MG63 (cell line): ENCODE data around the gene ZNF385B. TPM values are rescaled to one million over a fixed set of nuclear protein-coding genes. Genes with fewer than 3 reads are reported as not detected.
"Not testable (repeated sequence)": the region's sequence is repeated elsewhere in the genome, so short reads cannot be mapped to it uniquely, and the experiment has no call there.

Experiments used
- DNase-seq: peaks from one replicate; pipeline ENCODE4 v3.0.0-alpha.2; 2020
- H3K27me3 ChIP-seq: fragments of 250-450 bp; sonication (Bioruptor Pico); 2 replicates; pipeline ENCODE4 v1.5.1; 2020; ENCODE audit warnings: mild to moderate bottlenecking, moderate library complexity
- H3K36me3 ChIP-seq: fragments of 250-450 bp; sonication (Bioruptor Pico); 2 replicates; pipeline ENCODE4 v1.5.1; 2020; ENCODE audit warnings: mild to moderate bottlenecking, moderate library complexity
- H3K4me3 ChIP-seq: fragments of 250-450 bp; sonication (Bioruptor Pico); 2 replicates; pipeline ENCODE4 v1.5.1; 2020; ENCODE audit warnings: mild to moderate bottlenecking, moderate library complexity
- H3K9me3 ChIP-seq: fragments of 250-450 bp; sonication (Bioruptor Pico); 2 replicates; pipeline ENCODE4 v1.5.1; 2020; ENCODE audit warnings: mild to moderate bottlenecking, moderate library complexity
- total RNA-seq: library from RNA; depleted of rRNA; stranded (reverse); fragments of >200 nt; shearing (Covaris generic); gene quantifications from 2 replicates; pipeline ENCODE4 v1.2.3, GENCODE V29; 2014; ENCODE audit warnings: low replicate concordance

Gene ZNF385B
- total RNA-seq, 1 experiment from 2014 or later: not detected

DNA sequence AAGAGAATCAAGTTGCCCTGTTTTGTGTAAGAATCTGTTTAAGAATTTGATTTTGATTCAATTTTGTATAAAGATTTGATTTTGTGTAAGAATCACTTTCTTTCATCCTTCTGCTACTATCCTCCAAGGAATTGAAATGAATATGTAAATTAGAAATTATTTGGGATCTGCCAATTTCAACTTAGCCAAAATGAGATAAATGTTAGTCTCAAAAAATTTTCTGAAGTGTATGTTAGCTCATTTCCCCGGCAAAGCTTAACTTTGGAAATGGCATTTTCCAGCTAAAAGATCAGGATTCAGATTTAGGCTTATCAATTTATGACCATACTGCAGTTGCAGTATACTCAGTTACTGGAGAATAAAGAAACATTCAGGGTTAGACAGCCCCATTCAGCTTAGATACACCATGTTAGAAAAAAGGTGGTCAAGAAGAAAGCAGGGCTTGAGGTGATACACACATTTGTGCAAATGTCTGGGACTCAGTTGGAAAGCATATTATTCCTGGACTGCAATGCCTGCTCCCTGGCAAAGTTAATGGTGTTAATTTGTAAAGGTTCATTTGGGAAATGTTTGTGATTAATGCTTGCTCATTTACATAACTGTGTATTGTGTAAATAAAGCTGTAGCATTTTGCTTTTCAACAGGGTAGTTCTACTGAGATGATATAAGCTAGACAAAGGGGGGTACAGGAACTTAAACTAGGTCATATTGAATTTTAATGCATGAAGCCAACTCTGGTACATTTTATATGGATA, 349.0 kb downstream of the ZNF385B start:
- no peak for DNase-seq
- no peaks in the 10 kb centered on the region for H3K27me3 ChIP-seq
- no peaks in the 10 kb centered on the region for H3K9me3 ChIP-seq
- H3K36me3 ChIP-seq: no peaks in the 10 kb centered on the region
- H3K4me3 ChIP-seq: no peak overlapping the region

DNA sequence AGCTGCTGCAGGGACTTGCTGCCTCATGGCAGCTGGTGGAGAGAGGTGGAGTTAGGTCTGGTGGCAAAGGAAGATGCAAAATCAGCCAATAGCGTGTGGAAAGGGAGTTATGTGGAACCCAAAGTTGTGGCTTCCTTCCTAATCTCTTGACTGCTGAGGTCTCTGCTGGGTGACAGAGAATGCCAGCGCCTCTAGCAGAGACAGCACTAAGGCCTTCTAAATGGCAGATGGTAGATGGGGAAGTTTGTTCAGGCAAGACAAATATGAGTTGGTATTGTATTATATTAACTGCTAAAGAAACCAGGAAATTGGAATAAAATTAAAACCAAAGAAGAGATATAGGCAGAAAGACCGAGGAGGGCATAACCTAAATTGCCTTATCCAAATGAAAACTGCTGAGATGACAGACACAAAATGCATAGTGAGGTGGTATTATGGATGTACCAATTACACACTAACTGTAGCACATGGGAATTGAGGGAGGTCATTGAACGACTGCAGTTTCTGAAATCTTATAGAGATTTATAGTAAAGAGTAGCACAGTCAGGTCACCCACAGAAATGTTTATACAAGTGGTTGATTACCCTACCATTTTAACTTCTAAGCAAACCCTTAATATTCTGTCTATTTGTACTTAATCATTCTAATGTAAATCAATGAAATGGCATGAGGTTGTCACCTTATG, 350.2 kb downstream of the ZNF385B start:
- DNase-seq: no peak
- Histone ChIP-seq H3K36me3 (no peaks in the 10 kb centered on the region), H3K27me3 (no peaks in the 10 kb centered on the region)

DNA sequence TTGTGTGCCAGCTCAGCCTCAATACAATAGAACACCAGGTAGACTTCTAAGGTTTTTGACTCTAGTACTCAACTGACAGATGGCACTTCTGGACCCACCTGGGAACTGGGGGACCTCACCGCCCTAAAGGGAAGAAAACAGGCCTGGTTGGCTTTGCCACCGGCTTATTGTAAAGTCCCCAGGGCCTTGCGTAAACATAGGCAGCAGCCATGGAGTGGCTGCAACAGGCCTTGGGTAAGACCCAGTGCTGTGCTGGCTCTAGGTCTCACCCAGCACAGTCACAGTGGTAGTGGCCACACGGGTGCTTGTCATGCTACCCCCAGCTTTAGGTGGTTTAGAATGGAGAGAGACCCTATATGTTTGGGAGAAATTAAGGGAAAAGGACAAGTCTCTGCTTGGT, 366.1 kb downstream of the ZNF385B start:
- Histone ChIP-seq H3K9me3 (peaks cover 7% of the 10 kb centered on the region; the same call in 1 of the 2 replicates), H3K4me3 (no peak overlapping the region), H3K27me3 (no peaks in the 10 kb centered on the region), H3K36me3 (no peaks in the 10 kb centered on the region)
- no peak for DNase-seq

More for the DNA sequence above, 350.2 kb downstream of the ZNF385B start:
- no peak overlapping the region for H3K4me3 ChIP-seq
- no peaks in the 10 kb centered on the region for H3K9me3 ChIP-seq

DNA sequence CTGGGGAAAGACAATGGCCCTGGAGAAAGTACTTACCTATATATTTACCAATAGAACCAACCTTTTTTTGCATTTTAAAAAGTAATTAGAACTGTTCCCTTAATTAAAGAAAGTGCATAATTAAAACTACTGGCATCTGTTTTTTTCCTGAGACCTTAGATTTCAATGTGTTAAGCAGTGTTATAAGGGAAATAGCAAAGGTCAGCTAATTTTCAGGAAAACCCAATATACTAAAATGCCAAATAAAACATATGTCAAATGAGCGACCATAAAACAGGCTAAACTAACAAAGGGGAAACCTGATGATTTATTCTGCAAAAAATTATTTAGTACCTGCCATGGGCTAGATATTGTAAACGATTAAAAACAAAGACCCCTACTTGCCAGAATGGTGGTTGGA, 372.8 kb downstream of the ZNF385B start:
- no peak for DNase-seq
- Histone ChIP-seq H3K36me3 (no peaks in the 10 kb centered on the region), H3K4me3 (no peak overlapping the region), H3K27me3 (no peaks in the 10 kb centered on the region), H3K9me3 (no peaks in the 10 kb centered on the region)

DNA sequence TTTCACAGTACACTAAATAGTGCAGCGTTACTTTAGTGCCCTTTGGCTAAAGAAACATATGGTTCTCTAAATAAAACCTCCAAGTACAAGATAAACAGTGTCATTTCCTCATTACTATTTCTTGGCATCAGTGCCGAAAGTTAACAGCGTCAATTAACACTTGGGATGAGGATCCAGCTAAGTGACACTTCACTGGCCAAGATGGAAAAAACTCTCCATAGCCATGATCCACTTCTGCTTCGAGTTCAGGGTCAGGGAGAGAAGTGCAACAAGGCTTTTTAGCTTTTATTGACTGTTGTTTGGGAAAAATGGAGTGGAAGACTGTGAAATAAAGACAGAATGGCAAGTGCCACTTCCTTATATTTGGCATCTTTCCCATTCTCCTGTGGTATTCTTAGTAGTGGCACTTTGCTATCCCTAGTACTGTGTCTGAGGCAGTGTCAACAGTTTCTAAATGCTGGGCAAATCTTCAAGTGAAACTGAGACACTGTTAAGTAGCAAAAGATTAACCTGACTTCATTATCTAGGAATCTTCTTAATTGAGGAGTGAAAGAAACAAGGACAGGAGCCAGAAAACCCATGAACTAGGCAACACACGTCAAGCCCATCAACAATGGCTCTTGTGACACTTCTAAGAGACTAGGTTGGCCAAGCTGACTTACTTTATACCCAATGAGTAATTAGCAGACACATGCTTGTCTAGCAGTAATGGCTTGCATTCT, 374.2 kb downstream of the ZNF385B start:
- H3K36me3 ChIP-seq: no peaks in the 10 kb centered on the region
- H3K4me3 ChIP-seq: no peak overlapping the region
- no peaks in the 10 kb centered on the region for H3K27me3 ChIP-seq
- no peak for DNase-seq
- H3K9me3 ChIP-seq: no peaks in the 10 kb centered on the region

DNA sequence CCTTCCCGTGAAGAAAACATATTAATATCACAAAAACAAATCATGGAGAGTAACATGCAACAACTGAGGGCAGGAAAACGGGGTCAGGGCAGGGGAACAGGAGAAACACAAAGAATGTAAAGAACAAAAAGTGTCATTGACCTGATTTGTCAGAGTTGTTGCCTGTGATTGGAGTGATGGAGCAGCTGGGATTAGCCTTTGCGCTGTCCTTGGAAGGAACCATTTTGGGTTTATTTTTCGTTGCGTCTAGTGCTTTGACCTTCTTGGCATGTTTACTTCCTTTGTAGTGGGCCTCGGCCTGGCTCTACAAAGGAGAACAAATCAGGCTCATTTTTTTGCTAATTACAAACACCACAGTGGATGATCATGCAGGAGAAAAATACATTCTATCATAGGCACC, 378.3 kb downstream of the ZNF385B start:
- Histone ChIP-seq H3K9me3 (no peaks in the 10 kb centered on the region), H3K4me3 (no peak overlapping the region), H3K27me3 (no peaks in the 10 kb centered on the region), H3K36me3 (no peaks in the 10 kb centered on the region)
- no peak for DNase-seq

DNA sequence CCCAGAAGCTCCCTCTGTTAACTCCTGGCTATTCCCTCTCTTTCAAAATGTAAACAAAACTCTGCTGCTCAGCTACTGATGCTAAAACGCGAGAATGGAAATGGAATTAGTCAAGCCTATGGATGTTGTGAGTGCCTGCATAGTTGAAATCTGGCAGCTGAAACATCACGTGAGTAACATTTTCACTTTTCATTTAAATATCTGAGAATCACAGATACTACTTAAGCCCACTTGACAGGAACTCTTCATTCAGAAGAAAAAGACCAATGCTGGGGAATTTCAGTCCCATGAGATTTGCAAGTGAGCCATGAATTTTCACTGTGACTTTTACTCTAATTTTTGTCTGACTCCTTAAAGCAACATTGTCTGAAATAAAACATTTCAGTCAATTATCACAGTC, 381.5 kb downstream of the ZNF385B start:
- no peaks in the 10 kb centered on the region for H3K9me3 ChIP-seq
- no peak for DNase-seq
- H3K27me3 ChIP-seq: no peaks in the 10 kb centered on the region
- no peak overlapping the region for H3K4me3 ChIP-seq
- no peaks in the 10 kb centered on the region for H3K36me3 ChIP-seq

DNA sequence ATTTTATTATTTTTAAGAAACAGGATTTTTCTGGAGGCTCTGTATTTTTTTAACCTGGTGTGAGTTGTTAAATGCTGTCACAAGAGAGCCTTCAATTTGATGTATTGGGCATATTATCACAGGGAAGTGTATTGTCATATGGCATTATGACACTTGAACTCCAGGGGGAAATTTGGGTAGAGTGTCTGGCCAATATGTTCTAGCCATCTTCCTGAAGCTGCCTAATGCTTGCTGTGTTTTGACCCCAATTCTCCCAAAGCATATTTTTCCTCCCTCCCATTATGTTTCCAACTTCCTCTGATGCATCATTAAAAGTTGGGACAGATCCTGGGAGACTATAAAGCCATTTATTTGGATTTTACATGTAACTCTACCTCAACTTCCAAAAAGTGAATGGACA, 382.6 kb downstream of the ZNF385B start:
- Histone ChIP-seq H3K36me3 (no peaks in the 10 kb centered on the region), H3K27me3 (no peaks in the 10 kb centered on the region), H3K4me3 (no peak overlapping the region), H3K9me3 (no peaks in the 10 kb centered on the region)
- no peak for DNase-seq

DNA sequence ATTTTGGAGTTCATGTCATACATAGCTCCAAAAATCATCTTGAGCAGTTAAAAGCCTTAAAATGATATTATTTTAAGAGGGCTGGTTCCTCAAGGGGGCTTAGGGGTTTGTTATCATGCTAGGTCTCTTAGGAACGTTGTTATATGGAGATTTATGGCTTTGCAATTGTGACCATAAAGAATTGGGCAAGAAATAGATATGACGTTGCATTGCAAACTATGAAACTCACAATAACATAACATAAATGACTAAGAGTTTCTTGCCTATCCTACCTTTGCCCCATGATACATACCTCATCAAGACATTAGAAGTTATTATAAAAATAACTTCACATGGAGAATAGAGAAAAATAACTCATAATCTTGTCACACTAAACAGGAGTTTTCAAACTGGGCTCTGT, 390.4 kb downstream of the ZNF385B start:
- no peaks in the 10 kb centered on the region for H3K27me3 ChIP-seq
- no peak overlapping the region for H3K4me3 ChIP-seq
- no peak for DNase-seq
- H3K36me3 ChIP-seq: no peaks in the 10 kb centered on the region
- no peaks in the 10 kb centered on the region for H3K9me3 ChIP-seq

DNA sequence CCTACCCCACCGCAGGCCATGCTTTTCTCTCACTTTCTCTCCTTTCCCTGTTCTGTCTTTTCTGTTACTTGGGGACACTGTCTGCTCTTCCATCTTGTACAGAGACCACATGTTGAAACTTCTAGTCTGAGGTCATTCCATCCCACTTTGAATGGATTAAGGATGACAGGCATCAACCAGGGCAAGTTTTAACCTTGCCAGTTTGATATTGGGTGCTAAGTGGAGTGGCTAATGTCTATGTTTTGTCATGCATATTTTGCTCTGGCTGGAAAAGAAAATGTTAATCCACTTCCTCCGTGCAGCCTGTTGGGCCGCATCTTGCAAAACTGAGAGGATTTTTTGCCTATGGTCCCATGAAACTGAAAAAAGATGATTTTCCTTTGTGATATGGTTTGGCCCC, 391.3 kb downstream of the ZNF385B start:
- H3K27me3 ChIP-seq: no peaks in the 10 kb centered on the region
- H3K4me3 ChIP-seq: no peak overlapping the region
- no peaks in the 10 kb centered on the region; the same call in 1 of the 2 replicates for H3K9me3 ChIP-seq
- no peak for DNase-seq
- no peaks in the 10 kb centered on the region for H3K36me3 ChIP-seq

DNA sequence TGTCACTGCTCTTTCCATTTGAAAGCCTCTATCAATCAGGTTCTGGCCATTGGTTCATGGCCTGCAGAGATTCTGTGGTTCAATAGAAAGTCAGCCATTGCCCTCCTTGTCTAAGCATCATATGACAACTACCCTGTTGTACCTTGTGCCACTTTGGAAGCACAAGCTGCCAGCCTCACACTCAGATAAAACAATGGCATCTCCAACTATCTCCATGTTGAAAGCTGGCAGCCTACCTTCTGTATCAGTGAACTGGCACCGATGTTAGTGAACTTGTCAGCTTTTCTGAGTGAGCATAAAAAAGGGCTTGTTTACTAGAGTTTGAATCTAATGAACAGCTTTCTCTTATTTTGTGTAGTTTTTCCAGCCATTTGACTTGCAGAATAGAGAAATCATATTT, 393.5 kb downstream of the ZNF385B start:
- H3K9me3 ChIP-seq: peaks cover 4% of the 10 kb centered on the region
- no peaks in the 10 kb centered on the region for H3K36me3 ChIP-seq
- H3K27me3 ChIP-seq: no peaks in the 10 kb centered on the region
- no peak overlapping the region for H3K4me3 ChIP-seq
- no peak for DNase-seq

DNA sequence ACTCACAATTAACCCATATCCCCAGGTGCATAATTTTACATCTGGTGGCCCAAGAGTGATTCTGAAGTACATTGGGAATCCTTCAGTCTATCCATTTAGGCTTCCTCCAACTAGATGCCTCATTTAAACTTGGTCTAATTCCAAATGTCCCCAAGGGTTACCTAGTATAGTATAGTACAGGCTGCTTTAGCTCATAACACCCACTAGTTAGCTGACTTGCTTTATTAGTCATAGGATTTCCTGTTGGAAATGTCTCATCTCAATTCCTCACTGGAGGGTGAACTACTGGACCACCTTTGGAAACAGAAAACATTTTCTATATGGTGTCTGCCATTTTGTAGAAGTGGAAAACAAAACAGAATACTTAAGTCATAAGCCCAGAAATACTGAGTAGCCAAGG, 394.3 kb downstream of the ZNF385B start:
- no peaks in the 10 kb centered on the region for H3K36me3 ChIP-seq
- H3K4me3 ChIP-seq: no peak overlapping the region
- H3K27me3 ChIP-seq: no peaks in the 10 kb centered on the region
- DNase-seq: no peak
- peaks cover 7% of the 10 kb centered on the region for H3K9me3 ChIP-seq

DNA sequence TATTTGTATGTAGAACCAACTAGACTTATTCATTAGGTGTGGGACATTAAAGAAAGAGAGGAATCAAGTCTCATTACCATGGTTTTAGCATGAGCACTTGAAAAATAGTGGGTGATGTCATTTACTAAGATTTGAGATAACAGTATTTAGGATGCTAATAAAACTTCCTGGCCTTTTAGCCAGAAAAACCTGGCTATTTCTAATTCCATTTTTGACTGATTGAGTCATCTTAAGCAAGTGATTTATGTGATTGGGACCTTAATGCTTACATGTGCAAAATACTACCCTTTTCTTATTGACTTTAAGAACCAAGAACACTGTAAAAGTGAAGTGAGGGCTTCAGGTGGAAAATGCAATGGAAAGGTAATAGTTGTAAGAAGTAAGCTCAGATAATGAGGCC, 400.0 kb downstream of the ZNF385B start:
- H3K27me3 ChIP-seq: no peaks in the 10 kb centered on the region
- no peak for DNase-seq
- peaks cover 38% of the 10 kb centered on the region for H3K9me3 ChIP-seq
- H3K36me3 ChIP-seq: no peaks in the 10 kb centered on the region
- H3K4me3 ChIP-seq: no peak overlapping the region

DNA sequence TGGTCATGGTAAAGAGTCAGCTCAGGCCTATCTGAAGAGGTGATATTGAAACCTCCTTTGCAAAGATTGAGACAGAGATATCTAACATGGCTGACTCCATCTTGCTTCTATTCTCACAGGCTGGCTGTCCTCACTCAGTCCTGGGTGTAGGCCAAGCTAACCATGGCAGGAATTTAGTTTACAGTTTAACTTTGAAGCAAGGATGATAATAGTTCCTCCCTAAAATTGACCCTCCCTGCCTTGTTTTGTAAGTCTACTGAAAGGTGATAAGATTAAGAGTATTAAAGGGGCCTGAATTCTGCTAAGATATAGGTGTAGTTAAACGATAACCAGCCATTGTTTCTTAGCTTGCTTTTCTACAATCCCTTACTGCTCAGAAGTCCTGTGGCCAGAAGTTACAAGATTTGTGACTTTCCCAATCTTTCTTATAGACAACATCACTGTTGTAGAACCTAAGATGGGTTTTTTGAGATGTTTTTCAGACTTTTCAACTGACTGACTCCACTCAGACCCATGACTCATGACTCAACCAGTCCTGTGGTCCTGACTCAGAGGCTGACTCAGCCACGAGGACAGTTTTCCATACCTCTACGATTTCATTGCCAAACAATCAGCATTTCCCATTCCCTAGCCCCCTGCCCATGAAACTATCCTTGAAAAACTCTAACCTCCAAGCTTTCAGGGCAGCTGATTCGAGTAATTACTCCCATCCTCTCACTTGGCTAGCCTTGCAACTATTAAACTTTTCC, 401.1 kb downstream of the ZNF385B start:
- Histone ChIP-seq H3K27me3 (no peaks in the 10 kb centered on the region), H3K4me3 (no peak overlapping the region)
- DNase-seq: peak; percentile 73

DNA sequence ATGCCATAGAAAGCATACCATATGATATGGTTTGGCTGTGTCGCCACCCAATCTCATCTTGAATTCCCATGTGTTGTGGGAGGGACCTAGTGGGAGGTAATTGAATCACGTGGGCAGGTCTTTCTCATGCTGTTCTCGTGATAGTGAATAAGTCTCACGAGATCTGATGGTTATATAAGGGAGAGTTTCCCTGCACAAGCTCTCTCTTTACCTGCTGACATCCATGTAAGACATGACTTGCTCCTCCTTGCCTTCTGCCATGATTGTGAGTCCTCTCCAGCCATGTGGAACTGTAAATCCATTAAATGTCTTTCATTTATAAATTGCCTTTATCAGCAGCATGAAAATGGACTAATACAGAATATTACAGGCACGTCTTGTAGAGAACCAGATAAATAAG, 403.3 kb downstream of the ZNF385B start:
- peaks cover 34% of the 10 kb centered on the region for H3K9me3 ChIP-seq
- DNase-seq, H3K36me3 ChIP-seq, H3K4me3 ChIP-seq, H3K27me3 ChIP-seq: not testable (repeated sequence)

More for the DNA sequence above, 401.1 kb downstream of the ZNF385B start:
- H3K36me3 ChIP-seq: no peaks in the 10 kb centered on the region
- peaks cover 38% of the 10 kb centered on the region for H3K9me3 ChIP-seq

DNA sequence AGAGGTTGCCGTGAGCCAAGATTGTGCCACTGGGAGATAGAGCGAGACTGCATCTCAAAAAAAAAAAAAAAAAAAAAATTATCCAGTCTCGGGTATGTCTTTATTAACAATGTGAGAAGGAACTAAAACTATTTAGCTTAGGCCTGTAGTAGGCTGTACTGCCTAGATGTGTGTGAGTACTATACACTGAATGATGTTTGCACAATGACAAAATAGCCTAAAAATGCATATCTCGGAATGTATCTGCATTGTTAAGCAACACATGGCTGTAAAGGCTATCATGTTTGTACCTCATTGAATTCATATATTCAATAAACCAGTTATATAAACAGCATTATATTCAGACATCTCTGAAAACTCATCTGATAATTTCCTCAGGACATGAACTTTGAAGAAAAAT, 405.6 kb downstream of the ZNF385B start:
- no peak for DNase-seq
- Histone ChIP-seq H3K27me3 (no peaks in the 10 kb centered on the region), H3K4me3 (no peak overlapping the region), H3K36me3 (no peaks in the 10 kb centered on the region), H3K9me3 (peaks cover 19% of the 10 kb centered on the region)

DNA sequence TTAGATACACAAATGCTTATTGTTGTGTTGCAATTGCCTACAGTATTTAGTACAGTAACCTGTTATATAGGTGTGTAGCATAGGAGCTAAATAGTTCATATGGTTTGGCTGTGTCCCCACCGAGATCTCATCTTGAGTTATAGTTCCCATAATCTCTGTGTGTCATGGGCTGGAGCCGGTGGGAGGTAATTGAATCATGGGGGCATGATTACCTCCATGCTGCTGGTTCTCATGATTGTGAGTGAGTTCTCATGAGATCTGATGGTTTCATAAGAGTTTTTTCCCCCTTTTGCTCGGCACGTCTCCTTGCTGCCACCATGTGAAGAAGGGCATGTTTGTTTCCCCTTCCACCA, 406.3 kb downstream of the ZNF385B start:
- no peak for DNase-seq
- peaks cover 12% of the 10 kb centered on the region for H3K9me3 ChIP-seq
- H3K4me3 ChIP-seq: no peak overlapping the region
- H3K27me3 ChIP-seq: no peaks in the 10 kb centered on the region
- H3K36me3 ChIP-seq: no peaks in the 10 kb centered on the region
